Smooth muscle cell (in vitro differentiated cells): ENCODE data around the gene GPR85. TPM values are rescaled to one million over a fixed set of nuclear protein-coding genes. Genes with fewer than 3 reads are reported as not detected.
A peak's percentile ranks its signal among the peaks of the same experiment; 100 is the strongest.
"Not testable (repeated sequence)": the region's sequence is repeated elsewhere in the genome, so short reads cannot be mapped to it uniquely, and the experiment has no call there.

Experiments
- DNase-seq: peaks from one replicate; lab custom pipeline; 2025; ENCODE audit not compliant: unreplicated experiment; lab: John Stamatoyannopoulos, UW
- H2AFZ ChIP-seq: fragments of 200-600 bp; sonication (generic); 2 replicates; pipeline ENCODE4 v1.6.0; 2016; ENCODE audit warnings: antibody characterized with exemption, low read depth, mild to moderate bottlenecking
- H3F3A ChIP-seq: fragments of 200-600 bp; sonication (generic); 2 replicates; pipeline ENCODE4 v1.6.0; 2017; ENCODE audit warnings: antibody characterized with exemption, low read depth
- H3K27ac ChIP-seq: fragments of 200-600 bp; sonication (generic); 2 replicates; pipeline ENCODE4 v1.5.1; 2016; ENCODE audit warnings: low read depth, mild to moderate bottlenecking
- H3K27me3 ChIP-seq: fragments of 200-600 bp; sonication (generic); 2 replicates; pipeline ENCODE4 v1.6.1; 2016; ENCODE audit warnings: low read depth, mild to moderate bottlenecking
- H3K36me3 ChIP-seq: fragments of 200-600 bp; sonication (generic); 2 replicates; pipeline ENCODE4 v1.5.1; 2016; ENCODE audit warnings: low read depth
- H3K4me1 ChIP-seq: fragments of 200-600 bp; sonication (generic); 2 replicates; pipeline ENCODE4 v1.5.1; 2016; ENCODE audit warnings: low read depth
- H3K4me2 ChIP-seq: fragments of 200-600 bp; sonication (generic); 2 replicates; pipeline ENCODE4 v1.6.0; 2016; ENCODE audit warnings: mild to moderate bottlenecking
- H3K4me3 ChIP-seq: fragments of 200-600 bp; sonication (generic); 2 replicates; pipeline ENCODE4 v1.5.1; 2016; ENCODE audit warnings: mild to moderate bottlenecking
- H3K79me2 ChIP-seq: fragments of 200-600 bp; sonication (generic); 2 replicates; pipeline ENCODE4 v1.6.0; 2016; ENCODE audit warnings: low read depth, mild to moderate bottlenecking
- H3K9ac ChIP-seq: fragments of 200-600 bp; sonication (generic); 2 replicates; pipeline ENCODE4 v1.6.0; 2016; ENCODE audit warnings: low read depth
- H3K9me3 ChIP-seq: fragments of 200-600 bp; sonication (generic); replicated peaks from 2 replicates; pipeline ENCODE4 v1.5.1; 2016; ENCODE audit warnings: low read depth
- H4K20me1 ChIP-seq: fragments of 200-600 bp; sonication (generic); 2 replicates; pipeline ENCODE4 v1.6.0; 2016; ENCODE audit warnings: low read depth
- WGBS: methylation state at CpG from one replicate; pipeline ENCODE4 v1.1.7; 2016; ENCODE audit warnings: low lambda C conversion rate; 5-methylcytosine and 5-hydroxymethylcytosine counted together
- polyA plus RNA-seq: library from polyadenylated mRNA; unstranded; fragments of >200 nt; fragmentation: Nextera tagmentation; extraction: Ambion mirVana; gene quantifications from 2 replicates; pipeline ENCODE4 v1.2.1, GENCODE V29; 2016
- total RNA-seq: library from RNA; depleted of rRNA; stranded (reverse); fragments of >200 nt; gene quantifications from 2 replicates; pipeline ENCODE4 v1.2.3, GENCODE V29; 2014
- TF ChIP-seq, protein P1 (sequence below): fragments of 200-600 bp; sonication (generic); IDR thresholded peaks from 2 replicates; pipeline ENCODE4 v1.5.1; 2017; ENCODE audit warnings: borderline replicate concordance, mild to moderate bottlenecking, antibody characterized with exemption; ENCODE audit not compliant: insufficient read depth, poor library complexity, severe bottlenecking

GPR85 gene
- total and polyA plus RNA-seq, 2 experiments from 2014 or later, result 0.93 to 1.9 TPM

DNA sequence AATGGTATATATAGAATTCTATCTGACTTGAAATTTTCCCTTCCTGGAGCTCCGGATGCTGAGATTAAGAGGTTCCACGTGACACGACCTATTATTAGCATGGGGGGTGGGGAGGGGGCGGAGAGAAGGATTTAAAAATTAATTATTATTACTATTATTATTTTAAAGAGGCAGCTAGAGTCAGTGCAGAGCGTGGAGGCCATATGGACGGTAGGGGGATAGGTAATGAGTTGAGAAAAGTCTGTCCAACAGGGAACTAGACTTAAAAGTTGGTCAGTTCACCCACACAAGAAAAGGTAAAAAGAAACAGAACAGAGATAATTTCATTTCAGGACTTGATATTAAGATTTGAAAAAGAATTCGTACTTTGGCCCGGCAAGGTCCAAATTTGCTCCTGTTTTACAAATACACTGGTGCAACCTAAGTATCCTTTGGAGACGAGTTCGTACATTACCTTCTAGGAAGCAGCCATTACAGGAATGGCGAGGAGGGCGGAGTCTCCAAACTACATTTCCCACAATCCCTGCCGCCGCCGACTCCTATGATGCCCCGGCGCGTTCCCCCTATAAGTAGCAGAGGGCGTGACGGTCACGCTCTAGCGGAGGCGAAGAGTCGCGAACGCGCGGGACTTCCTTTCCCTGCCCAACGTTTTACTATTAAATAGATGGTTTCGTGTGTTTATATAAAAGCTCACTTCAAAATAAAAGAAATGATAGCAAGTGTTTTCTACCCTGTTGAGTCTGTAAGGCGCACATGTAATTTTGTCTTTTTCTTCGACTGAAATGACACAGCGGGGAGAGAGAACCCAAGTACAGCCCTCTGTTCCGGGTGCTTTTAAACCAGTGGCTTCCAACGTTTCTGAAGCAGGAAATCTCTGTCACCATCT lies 31.7 kb upstream of the GPR85 start, which contains the start of gene SMIM30:
Gene SMIM30 (minus strand): TSS at position 481 of the 886 bp plus-strand sequence. CDS start 976 bp downstream, outside the sequence.
- peaks cover 9% of the 10 kb centered on the region for H3K4me1 ChIP-seq
- H3K4me2 ChIP-seq, result peak within 1 kb of the TSS; percentile 91
- no peaks in the 10 kb centered on the region for H3K9me3 ChIP-seq
- H3F3A ChIP-seq, result peaks cover 7% of the 10 kb centered on the region
- peak within 1 kb of the TSS; percentile 71 for H3K27ac ChIP-seq
- no peaks in the 10 kb centered on the region for H3K27me3 ChIP-seq
- WGBS, result 1% methylated on average over 35 of the region's 35 CpGs
- H3K4me3 ChIP-seq, result peak within 1 kb of the TSS; percentile 93
- peaks cover 4% of the 10 kb centered on the region for H3K79me2 ChIP-seq
- peak within 1 kb of the TSS; percentile 81 for H3K9ac ChIP-seq
- DNase-seq, result peak; percentile 47
- TF ChIP-seq, protein P1, sequence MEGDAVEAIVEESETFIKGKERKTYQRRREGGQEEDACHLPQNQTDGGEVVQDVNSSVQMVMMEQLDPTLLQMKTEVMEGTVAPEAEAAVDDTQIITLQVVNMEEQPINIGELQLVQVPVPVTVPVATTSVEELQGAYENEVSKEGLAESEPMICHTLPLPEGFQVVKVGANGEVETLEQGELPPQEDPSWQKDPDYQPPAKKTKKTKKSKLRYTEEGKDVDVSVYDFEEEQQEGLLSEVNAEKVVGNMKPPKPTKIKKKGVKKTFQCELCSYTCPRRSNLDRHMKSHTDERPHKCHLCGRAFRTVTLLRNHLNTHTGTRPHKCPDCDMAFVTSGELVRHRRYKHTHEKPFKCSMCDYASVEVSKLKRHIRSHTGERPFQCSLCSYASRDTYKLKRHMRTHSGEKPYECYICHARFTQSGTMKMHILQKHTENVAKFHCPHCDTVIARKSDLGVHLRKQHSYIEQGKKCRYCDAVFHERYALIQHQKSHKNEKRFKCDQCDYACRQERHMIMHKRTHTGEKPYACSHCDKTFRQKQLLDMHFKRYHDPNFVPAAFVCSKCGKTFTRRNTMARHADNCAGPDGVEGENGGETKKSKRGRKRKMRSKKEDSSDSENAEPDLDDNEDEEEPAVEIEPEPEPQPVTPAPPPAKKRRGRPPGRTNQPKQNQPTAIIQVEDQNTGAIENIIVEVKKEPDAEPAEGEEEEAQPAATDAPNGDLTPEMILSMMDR, result no peak
- H2AFZ ChIP-seq, result peak within 1 kb of the TSS; percentile 95
- no peaks in the 10 kb centered on the region for H3K36me3 ChIP-seq
- no peaks in the 10 kb centered on the region for H4K20me1 ChIP-seq

DNA sequence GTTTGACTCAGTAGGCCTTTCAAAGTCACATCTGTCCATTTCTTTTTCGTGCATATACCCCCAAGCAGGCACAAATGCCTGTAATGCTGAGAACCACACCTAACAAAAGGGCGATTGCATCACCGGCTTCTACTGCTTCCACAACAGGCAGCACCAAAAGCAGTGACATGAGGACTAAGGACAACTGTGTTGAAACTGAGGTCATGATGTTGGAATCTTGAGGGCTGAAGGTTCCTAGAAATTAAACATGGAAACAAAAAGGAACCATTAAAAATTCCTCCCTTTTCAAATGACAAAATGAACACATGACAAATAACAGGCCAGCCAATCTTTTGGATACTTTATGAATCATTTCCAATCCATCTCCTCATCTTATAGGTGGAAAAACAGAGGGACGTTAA lies 30.7 kb upstream of the GPR85 start:
- not testable (repeated sequence) for DNase-seq, H3K4me1 ChIP-seq, H3K79me2 ChIP-seq, H3F3A ChIP-seq, H3K36me3 ChIP-seq, H3K27me3 ChIP-seq, H3K9me3 ChIP-seq, H4K20me1 ChIP-seq
- WGBS, result 55% methylated on average over 4 of the region's 4 CpGs
- Histone ChIP-seq H3K27ac (peak overlapping the region; percentile 71), H3K4me3 (peak overlapping the region; percentile 93), H3K9ac (peak overlapping the region; percentile 81), H3K4me2 (peak overlapping the region; percentile 91), H2AFZ (peak overlapping the region; percentile 42)

DNA sequence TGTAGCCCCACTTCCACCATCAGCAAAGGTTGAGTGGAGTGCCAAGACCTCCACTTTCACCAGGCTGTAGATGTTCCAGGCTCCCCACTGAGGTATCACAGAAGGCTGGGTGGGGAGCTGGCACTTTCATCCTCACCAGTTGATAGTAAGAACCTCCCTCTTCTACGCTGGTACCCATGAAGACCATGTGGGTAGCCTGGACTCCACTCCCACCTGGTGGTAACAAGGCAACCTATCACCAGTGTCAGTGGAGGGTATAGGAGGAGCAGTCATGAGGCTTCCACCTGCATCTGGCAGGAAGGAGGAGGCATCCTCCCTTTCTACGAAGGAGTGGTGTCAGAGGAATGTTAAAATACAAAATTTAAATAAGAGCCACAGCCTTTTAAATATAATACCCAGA lies 27.3 kb upstream of the GPR85 start:
- Histone ChIP-seq H3K4me3 (no peak overlapping the region), H3K27me3 (no peaks in the 10 kb centered on the region), H3K9me3 (no peaks in the 10 kb centered on the region), H3K4me2 (no peak overlapping the region), H4K20me1 (no peaks in the 10 kb centered on the region), H3F3A (no peaks in the 10 kb centered on the region), H3K4me1 (peaks cover 9% of the 10 kb centered on the region), H2AFZ (no peak overlapping the region), H3K79me2 (peaks cover 4% of the 10 kb centered on the region), H3K9ac (no peak overlapping the region), H3K27ac (no peak overlapping the region), H3K36me3 (no peaks in the 10 kb centered on the region)
- DNase-seq, result no peak
- TF ChIP-seq, protein P1, result peak; percentile 9
- WGBS, result 80% methylated on average over 2 of the region's 2 CpGs

DNA sequence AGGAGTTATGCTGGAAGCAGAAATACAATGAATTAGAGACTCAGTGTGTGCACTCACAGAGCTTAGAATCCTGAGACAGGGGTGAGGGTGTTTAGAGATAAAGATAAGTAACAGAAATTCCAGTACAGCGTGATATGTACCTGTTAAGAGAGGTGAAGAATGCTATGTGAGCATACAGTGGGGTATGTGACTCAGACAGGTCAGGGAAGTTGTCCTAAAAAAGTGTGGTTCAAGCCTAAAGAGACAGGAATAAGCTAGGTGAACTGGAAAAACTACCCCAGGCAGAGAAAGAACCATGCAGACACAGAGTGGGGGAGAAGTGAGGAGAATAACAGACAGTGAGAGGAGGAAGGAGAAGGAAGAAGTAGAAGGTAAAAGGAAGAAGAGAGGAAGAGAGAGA lies 23.1 kb upstream of the GPR85 start:
- WGBS, result 59% methylated on average over 1 of the region's 1 CpG

More for the DNA sequence above, 23.1 kb upstream of the GPR85 start:
- Histone ChIP-seq H3K9me3 (no peaks in the 10 kb centered on the region), H3F3A (no peaks in the 10 kb centered on the region), H3K4me1 (no peaks in the 10 kb centered on the region), H3K27ac (peak overlapping the region; percentile 37), H3K79me2 (no peaks in the 10 kb centered on the region), H4K20me1 (no peaks in the 10 kb centered on the region), H3K4me3 (no peak overlapping the region), H3K4me2 (no peak overlapping the region), H3K36me3 (no peaks in the 10 kb centered on the region), H3K9ac (no peak overlapping the region), H2AFZ (no peak overlapping the region), H3K27me3 (no peaks in the 10 kb centered on the region)
- TF ChIP-seq, protein P1, result no peak
- DNase-seq, result no peak
